ENCODE results near the gene PLAA.

PLAA gene

GRCh38 chr9:26937816-26938371 is 9.1 kb downstream of the PLAA start:
- TF ChIP-seq FOXP2 (optimal IDR thresholded peaks at IDR 0.05; ENCODE audit: borderline replicate concordance, extremely low read depth, extremely low read length, insufficient read depth) (no peak), POLR2AphosphoS5 (IDR thresholded peaks at IDR 0.05; ENCODE audit: low read depth, low read length) (no peak), REST (IDR thresholded peaks at IDR 0.05; ENCODE audit: insufficient read depth in 1 of 2, low read depth in 2 of 2, low read length in 2 of 2) (no peak), TAF1 (IDR thresholded peaks at IDR 0.05; ENCODE audit: borderline replicate concordance, insufficient read depth, low read length) (no peak), SIN3A (IDR thresholded peaks at IDR 0.05; ENCODE audit: borderline replicate concordance, insufficient read depth, low read length) (no peak)

- TF ChIP-seq SIN3A (IDR thresholded peaks at IDR 0.05; ENCODE audit: borderline replicate concordance, insufficient read depth, low read length) = no peak
- no peak for TF ChIP-seq TAF1 (IDR thresholded peaks at IDR 0.05; ENCODE audit: borderline replicate concordance, insufficient read depth, low read length)
- TF ChIP-seq POLR2AphosphoS5 (IDR thresholded peaks at IDR 0.05; ENCODE audit: low read depth, low read length) = no peak
- TF ChIP-seq FOXP2 (optimal IDR thresholded peaks at IDR 0.05; ENCODE audit: borderline replicate concordance, extremely low read depth, extremely low read length, insufficient read depth) = no peak
- TF ChIP-seq REST (IDR thresholded peaks at IDR 0.05; ENCODE audit: insufficient read depth in 1 of 2, low read depth in 2 of 2, low read length in 2 of 2) = no peak
These were observed 11.2 kb downstream of the PLAA start for GRCh38 chr9:26935847-26936246.

- TF ChIP-seq POLR2AphosphoS5 (IDR thresholded peaks at IDR 0.05; ENCODE audit: low read depth, low read length) (no peak), TAF1 (IDR thresholded peaks at IDR 0.05; ENCODE audit: borderline replicate concordance, insufficient read depth, low read length) (no peak), SIN3A (IDR thresholded peaks at IDR 0.05; ENCODE audit: borderline replicate concordance, insufficient read depth, low read length) (no peak)
These were observed 18.0 kb downstream of the PLAA start for GRCh38 chr9:26928902-26929495.

GRCh38 chr9:26925609-26926008 is 21.4 kb downstream of the PLAA start:
- TF ChIP-seq TAF1 (IDR thresholded peaks at IDR 0.05; ENCODE audit: borderline replicate concordance, insufficient read depth, low read length) (no peak), SIN3A (IDR thresholded peaks at IDR 0.05; ENCODE audit: borderline replicate concordance, insufficient read depth, low read length) (no peak), FOXP2 (optimal IDR thresholded peaks at IDR 0.05; ENCODE audit: borderline replicate concordance, extremely low read depth, extremely low read length, insufficient read depth) (no peak), POLR2AphosphoS5 (IDR thresholded peaks at IDR 0.05; ENCODE audit: low read depth, low read length) (no peak), REST (IDR thresholded peaks at IDR 0.05; ENCODE audit: insufficient read depth in 1 of 2, low read depth in 2 of 2, low read length in 2 of 2) (no peak)

GRCh38 chr9:26919698-26920097 is 27.3 kb downstream of the PLAA start:
- TF ChIP-seq FOXP2 (optimal IDR thresholded peaks at IDR 0.05; ENCODE audit: borderline replicate concordance, extremely low read depth, extremely low read length, insufficient read depth) (no peak), TAF1 (IDR thresholded peaks at IDR 0.05; ENCODE audit: borderline replicate concordance, insufficient read depth, low read length) (no peak), REST (IDR thresholded peaks at IDR 0.05; ENCODE audit: insufficient read depth in 1 of 2, low read depth in 2 of 2, low read length in 2 of 2) (no peak), SIN3A (IDR thresholded peaks at IDR 0.05; ENCODE audit: borderline replicate concordance, insufficient read depth, low read length) (no peak), POLR2AphosphoS5 (IDR thresholded peaks at IDR 0.05; ENCODE audit: low read depth, low read length) (no peak)

Measured in PFSK-1 (cell line).